ENCODE measurements around the gene KLF16. TPM values are rescaled to one million over a fixed set of nuclear protein-coding genes. Genes with fewer than 3 reads are reported as not detected.

The KLF16 gene
- total and polyA plus RNA-seq, 9 of the 15 experiments (the other 6 are each of a cell fraction or from before 2014, with no cell fraction given): 0.04 to 60.4 (median 6.8) TPM

DNA sequence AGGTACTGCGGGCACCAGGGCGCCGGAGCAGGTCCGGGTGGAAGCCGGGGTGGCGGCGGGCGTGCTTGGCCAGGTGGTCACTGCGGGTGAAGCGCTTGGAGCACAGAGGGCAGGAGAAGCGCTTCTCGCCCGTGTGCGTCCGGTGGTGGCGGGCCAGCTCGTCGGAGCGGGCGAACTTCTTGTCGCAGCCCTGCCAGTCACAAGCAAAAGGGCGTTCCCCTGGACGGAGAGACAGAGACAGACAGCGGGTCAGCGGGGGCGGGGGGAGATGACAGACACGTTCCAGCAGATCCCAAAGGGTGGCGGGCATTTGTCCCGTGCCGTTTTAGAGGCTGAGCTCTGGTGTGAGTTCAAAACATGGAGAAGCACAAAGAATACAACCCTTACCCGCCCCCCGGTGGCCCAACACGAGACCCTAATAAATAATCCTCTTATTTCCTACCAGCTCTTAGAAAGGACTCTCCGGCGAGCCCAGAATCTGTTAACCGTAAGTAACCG lies 8.8 kb downstream of the KLF16 start (continued):
- TF ChIP-seq PHF21A (IDR thresholded peaks at IDR 0.05; ENCODE audit: borderline replicate concordance, low read depth) (no peak), TAF15 (IDR thresholded peaks at IDR 0.05; ENCODE audit: low read depth, low read length) (no peak), PTRF (tag; IDR thresholded peaks at IDR 0.05) (no peak), SAP30 (IDR thresholded peaks at IDR 0.05; ENCODE audit: borderline replicate concordance, insufficient read depth, low read depth, low read length, poor library complexity, severe bottlenecking) (no peak), NCOA6 (IDR thresholded peaks at IDR 0.05) (no peak), HDAC3 (IDR thresholded peaks at IDR 0.05; ENCODE audit: borderline replicate concordance, partially characterized antibody) (no peak), JUND (IDR thresholded peaks at IDR 0.05; ENCODE audit: borderline replicate concordance, low read depth, low read length) (peak; percentile 45; the same call in 1 of the 2 replicates), JUND (tag; IDR thresholded peaks at IDR 0.05; ENCODE audit: borderline replicate concordance, low read depth, low read length) (no peak; the same call in 2 of the 3 replicates), SUPT5H (IDR thresholded peaks at IDR 0.05) (no peak), ZNF124 (CRISPR knock-in tag; IDR thresholded peaks at IDR 0.05) (no peak), ZFP1 (CRISPR knock-in tag; IDR thresholded peaks at IDR 0.05) (no peak), MTA2 (IDR thresholded peaks at IDR 0.05; ENCODE audit: low read depth) (no peak), SRSF1 (IDR thresholded peaks at IDR 0.05; ENCODE audit: low read depth, low read length) (no peak), NCOR1 (IDR thresholded peaks at IDR 0.05) (0 out of 2 replicates have a peak, but pooled peaks have one; percentile 9), BRD4 (IDR thresholded peaks at IDR 0.05) (no peak), CHD1 (IDR thresholded peaks at IDR 0.05; ENCODE audit: low read length) (no peak), MYBL2 (IDR thresholded peaks at IDR 0.05; ENCODE audit: low read depth) (no peak), MYBL2 (CRISPR knock-in tag; IDR thresholded peaks at IDR 0.05; ENCODE audit: borderline replicate concordance) (no peak), ZNF175 (CRISPR knock-in tag; IDR thresholded peaks at IDR 0.05; ENCODE audit: low read depth) (no peak), BHLHE40 (IDR thresholded peaks at IDR 0.05; ENCODE audit: low read length) (peak; percentile 82)
- TF ChIP-seq, protein P1, sequence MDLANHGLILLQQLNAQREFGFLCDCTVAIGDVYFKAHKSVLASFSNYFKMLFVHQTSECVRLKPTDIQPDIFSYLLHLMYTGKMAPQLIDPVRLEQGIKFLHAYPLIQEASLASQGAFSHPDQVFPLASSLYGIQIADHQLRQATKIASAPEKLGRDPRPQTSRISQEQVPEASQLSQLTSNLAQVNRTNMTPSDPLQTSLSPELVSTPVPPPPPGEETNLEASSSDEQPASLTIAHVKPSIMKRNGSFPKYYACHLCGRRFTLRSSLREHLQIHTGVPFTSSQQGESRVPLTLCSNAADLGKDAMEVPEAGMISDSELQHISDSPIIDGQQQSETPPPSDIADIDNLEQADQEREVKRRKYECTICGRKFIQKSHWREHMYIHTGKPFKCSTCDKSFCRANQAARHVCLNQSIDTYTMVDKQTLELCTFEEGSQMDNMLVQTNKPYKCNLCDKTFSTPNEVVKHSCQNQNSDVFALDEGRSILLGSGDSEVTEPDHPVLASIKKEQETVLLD (IDR thresholded peaks at IDR 0.05): no peak
- TF ChIP-seq, protein P2, sequence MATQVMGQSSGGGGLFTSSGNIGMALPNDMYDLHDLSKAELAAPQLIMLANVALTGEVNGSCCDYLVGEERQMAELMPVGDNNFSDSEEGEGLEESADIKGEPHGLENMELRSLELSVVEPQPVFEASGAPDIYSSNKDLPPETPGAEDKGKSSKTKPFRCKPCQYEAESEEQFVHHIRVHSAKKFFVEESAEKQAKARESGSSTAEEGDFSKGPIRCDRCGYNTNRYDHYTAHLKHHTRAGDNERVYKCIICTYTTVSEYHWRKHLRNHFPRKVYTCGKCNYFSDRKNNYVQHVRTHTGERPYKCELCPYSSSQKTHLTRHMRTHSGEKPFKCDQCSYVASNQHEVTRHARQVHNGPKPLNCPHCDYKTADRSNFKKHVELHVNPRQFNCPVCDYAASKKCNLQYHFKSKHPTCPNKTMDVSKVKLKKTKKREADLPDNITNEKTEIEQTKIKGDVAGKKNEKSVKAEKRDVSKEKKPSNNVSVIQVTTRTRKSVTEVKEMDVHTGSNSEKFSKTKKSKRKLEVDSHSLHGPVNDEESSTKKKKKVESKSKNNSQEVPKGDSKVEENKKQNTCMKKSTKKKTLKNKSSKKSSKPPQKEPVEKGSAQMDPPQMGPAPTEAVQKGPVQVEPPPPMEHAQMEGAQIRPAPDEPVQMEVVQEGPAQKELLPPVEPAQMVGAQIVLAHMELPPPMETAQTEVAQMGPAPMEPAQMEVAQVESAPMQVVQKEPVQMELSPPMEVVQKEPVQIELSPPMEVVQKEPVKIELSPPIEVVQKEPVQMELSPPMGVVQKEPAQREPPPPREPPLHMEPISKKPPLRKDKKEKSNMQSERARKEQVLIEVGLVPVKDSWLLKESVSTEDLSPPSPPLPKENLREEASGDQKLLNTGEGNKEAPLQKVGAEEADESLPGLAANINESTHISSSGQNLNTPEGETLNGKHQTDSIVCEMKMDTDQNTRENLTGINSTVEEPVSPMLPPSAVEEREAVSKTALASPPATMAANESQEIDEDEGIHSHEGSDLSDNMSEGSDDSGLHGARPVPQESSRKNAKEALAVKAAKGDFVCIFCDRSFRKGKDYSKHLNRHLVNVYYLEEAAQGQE (IDR thresholded peaks at IDR 0.05; ENCODE audit: borderline replicate concordance): no peak
- TF ChIP-seq, protein P2 (CRISPR knock-in tag; IDR thresholded peaks at IDR 0.05; ENCODE audit: low read depth): no peak
